ENCODE measurements around the gene CACNA1I.
"Not testable (repeated sequence)": the region's sequence is repeated elsewhere in the genome, so short reads cannot be mapped to it uniquely, and the experiment has no call there.

CACNA1I gene

GRCh38 chr22:39718921-39719475, 148.4 kb downstream of the CACNA1I start:
- DNase-seq (ENCODE audit: low read depth in 2 of 2): no peak

GRCh38 chr22:39719559-39720450, 149.3 kb downstream of the CACNA1I start:
- DNase-seq (ENCODE audit: low read depth in 2 of 2): no peak

- no peak for DNase-seq (ENCODE audit: low read depth in 2 of 2)
Observed at GRCh38 chr22:39721206-39722031, 150.9 kb downstream of the CACNA1I start.

DNA sequence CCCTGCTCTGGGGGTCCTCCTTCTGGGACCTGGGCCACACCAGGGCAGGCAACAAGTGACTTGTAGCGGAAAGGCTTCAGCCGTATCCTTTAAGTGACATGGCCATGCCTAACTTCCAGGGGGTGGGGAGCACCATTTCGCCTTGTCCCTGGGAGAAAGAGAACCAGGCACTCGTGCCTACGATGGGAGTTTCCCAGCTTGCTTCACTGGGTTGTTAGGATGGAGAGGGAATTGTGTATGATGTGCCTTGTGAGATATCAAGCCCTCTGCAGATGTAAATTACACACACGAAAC, 151.4 kb downstream of the CACNA1I start:
- no peak for DNase-seq (ENCODE audit: low read depth in 2 of 2)

- no peak for DNase-seq (ENCODE audit: low read depth in 2 of 2)
Observed at GRCh38 chr22:39722501-39722900, 151.9 kb downstream of the CACNA1I start.

- DNase-seq (ENCODE audit: low read depth in 2 of 2): no peak
Observed at GRCh38 chr22:39723463-39723862, 152.9 kb downstream of the CACNA1I start.

- no peak for DNase-seq (ENCODE audit: low read depth in 2 of 2)
Observed at GRCh38 chr22:39723899-39724351, 153.4 kb downstream of the CACNA1I start.

DNA sequence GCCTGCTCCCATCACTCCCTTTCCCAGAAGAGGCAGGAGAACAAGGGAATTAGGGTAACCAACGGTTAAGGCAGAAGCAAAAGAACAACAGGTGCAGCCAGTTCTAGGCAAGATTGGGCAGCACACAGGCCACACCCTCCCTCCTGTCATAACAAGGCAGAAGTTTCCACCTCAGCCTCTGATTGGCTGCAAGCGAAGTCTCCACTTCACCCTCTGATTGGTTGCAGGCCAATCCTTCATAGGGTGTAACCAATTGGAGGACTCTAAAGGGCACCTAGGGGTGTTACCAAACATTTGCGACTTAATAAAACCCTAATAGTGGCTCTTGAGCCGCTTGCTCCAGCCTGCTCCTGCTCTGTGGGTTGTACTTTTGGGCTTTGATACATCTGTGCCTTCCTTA, 153.8 kb downstream of the CACNA1I start:
- no peak for DNase-seq (ENCODE audit: low read depth in 2 of 2)

- DNase-seq (ENCODE audit: low read depth in 2 of 2): no peak
Observed at GRCh38 chr22:39724857-39725256, 154.3 kb downstream of the CACNA1I start.

DNA sequence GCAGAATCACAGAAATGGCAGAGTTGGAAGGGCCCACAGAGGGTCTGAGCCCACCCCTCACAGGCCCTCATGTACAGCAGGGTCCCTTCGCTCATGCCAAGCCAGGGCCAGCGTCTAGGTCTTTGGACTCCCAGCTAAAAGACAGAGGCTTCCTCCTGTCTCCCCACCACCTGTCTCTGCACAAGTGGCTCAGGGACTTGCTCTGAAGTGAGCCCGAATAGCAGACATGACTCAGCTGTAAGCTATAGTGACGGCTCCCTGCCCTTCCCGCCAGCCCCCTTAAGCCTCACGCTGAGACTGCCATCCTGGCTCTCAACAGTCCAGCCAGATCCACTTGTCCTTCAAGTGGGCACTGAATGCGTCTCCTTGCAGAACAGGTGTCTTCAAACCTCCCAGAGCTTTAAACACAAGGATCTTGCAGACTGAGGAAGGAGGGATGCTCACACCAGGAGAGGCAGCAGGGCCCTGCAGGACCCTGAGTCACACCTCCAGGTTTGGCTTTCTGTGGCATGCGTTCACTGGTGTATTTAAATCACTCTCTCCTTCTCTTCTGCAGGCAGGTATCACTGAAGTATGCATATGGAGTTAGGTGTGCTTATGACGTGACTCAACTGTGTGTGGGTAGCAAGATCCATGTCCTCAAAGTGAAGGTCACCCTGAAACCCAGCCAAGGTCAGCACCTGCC, 154.9 kb downstream of the CACNA1I start:
- DNase-seq (ENCODE audit: low read depth in 2 of 2): no peak

DNA sequence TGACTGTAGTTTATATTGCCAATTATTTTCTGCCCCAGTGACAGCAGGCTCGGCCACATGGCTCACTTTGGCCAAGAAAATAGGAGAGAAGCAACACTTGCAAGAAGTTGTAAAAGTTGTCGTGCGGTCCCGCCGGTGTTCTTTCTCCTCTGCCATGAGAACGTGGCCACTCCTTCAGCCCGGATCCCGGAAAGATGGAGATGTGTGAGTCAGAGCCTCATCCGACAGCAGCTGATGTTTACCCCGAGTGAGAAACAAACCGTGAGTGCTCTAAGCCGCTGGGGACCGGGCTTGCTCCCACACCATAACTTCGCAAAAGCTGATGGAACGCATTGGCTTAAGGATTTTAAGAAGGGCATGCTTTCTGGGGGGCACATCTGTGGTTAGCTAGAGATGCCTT, 157.0 kb downstream of the CACNA1I start:
- DNase-seq (ENCODE audit: low read depth in 2 of 2): no peak

DNA sequence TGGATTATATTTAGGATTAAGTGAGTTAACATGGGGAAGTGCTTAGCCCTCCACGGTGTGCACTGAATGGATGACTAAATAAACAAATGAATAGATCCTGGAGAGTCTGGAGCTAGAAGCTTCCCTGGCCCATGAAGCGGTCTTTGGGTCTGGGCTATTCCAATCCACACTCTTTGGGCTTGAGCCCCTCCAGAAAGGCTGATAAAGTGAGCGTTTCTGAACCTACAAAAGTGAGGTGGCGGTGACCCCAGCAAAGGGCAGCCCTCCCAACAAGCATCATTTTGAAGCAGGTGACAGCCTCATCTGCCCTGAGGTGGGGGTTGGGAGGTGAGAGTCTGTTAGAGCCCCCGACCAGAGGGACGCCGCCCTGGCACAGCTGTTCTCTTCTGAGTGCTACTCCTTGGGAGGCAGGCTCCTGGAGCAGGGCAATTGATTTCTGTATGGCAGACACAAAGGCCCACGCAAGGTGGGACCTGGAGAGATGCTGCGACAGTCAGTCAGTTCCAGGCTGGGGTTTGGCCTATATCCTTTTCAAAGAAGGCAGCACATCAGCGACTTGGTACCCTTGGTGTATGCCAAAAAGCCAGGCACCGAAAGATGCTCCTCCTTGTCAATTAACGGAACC, 157.8 kb downstream of the CACNA1I start:
- DNase-seq (ENCODE audit: low read depth in 2 of 2): no peak

- DNase-seq (ENCODE audit: low read depth in 2 of 2): no peak
Observed at GRCh38 chr22:39729141-39729934, 158.8 kb downstream of the CACNA1I start.

- no peak for DNase-seq (ENCODE audit: low read depth in 2 of 2)
Observed at GRCh38 chr22:39731481-39731880, 160.9 kb downstream of the CACNA1I start.

DNA sequence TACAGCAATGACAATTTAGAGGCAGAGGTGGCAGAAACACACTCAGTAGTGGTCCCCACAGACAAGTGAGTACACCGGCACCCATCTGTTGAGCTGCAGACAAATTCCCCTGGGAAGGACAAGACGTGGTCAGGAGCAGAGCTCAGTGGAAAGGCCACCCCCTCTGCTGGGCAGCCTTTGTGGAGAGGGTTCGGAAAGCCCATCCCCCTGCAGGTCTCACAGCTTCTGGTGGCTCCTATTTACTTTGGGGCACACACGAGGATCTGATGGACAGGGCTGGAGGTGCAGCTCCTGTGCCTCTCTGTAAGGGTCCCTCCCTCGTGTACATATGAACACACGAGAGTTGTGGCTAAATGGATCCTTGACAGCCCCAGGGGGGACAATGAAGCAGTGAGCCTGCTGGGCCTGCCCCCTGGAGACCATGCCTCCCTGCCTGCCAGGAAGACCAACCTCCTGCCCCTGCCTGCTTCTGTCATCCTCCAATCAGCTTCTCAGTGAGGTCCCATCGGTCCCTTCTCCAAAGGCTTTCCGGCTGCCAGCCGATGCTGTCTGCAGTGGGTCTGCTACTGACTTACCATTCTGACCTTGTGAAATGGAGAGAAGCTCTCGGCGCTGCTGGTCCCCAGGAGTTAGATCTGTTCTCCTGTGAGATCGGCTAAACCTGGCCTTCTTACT, 161.5 kb downstream of the CACNA1I start:
- DNase-seq (ENCODE audit: low read depth in 2 of 2): no peak

DNA sequence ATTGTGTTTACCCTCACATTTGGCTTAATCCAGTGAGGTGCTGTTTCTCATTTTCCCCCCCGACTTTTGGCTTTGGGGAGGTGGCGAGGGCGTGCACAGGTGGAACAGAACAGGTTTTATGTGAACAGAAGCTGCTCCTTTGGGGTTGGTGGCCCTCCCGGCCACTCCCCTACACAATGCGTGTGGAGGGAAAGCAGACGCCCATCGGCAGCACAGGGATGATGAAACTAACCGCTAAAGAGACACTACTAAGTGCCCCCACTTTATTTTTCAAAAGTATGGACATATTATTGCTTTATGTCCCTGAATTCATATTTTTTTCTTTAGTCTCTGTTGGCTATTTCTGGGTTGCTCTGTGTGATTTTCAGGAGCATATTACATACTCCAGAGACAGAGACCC, 162.1 kb downstream of the CACNA1I start:
- no peak for DNase-seq (ENCODE audit: low read depth in 2 of 2)

DNA sequence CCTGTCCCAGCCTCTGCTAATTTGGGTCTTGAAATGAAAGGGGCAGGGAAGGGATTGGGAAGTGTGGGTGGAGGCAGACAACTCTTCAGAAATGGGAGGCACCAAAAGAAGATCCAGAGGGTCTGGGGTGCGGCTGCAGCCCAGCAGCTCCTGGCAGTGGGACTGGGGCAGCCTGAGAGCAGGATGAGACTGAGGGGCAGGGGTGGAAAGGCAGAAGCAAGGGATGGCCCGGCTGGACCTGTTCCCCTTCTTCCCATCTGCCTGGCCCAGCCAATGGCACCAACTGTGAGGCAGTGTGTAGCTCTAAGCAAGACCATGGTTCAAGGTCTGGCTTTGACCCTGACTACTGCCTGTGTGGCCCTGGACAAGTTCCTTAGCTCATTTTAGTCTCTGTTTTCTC, 162.6 kb downstream of the CACNA1I start:
- DNase-seq (ENCODE audit: low read depth in 2 of 2): no peak

DNA sequence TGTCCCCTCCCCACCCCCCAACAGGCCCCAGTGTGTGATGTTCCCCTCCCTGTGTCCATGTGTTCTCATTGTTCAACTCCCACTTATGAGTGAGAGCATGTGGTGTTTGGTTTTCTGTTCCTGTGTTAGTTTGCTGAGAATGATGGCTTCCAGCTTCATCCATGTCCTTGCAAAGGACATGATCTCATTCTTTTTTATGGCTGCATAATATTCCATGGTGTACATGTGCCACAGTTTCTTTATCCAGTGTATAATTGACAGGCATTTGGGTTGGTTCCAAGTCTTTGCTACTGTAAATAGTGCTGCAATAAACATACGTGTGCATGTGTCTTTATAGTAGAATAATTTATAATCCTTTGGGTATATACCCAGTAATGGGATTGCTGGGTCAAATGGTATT, 163.5 kb downstream of the CACNA1I start:
- DNase-seq (ENCODE audit: low read depth in 2 of 2): not testable (repeated sequence)

DNA sequence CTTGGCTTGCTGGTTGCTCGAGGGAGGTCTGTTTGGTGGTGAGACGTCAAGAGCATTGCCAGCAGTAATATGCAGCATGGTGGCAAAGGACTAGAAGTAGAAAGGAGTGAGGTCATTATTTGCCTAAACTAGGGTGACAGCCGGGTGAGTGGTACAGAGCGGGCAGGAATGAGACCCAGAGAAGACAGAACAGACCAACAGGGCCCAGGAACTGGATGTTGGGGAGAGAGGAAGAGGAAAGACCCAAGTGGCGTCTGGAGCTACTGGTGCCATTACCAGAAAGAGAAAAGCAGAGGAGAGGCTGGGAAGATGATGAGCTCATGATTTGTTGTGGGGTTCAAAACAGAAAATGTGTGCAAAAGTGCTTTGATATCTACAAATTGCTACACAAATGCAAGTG, 164.3 kb downstream of the CACNA1I start:
- DNase-seq (ENCODE audit: low read depth in 2 of 2): no peak

DNA sequence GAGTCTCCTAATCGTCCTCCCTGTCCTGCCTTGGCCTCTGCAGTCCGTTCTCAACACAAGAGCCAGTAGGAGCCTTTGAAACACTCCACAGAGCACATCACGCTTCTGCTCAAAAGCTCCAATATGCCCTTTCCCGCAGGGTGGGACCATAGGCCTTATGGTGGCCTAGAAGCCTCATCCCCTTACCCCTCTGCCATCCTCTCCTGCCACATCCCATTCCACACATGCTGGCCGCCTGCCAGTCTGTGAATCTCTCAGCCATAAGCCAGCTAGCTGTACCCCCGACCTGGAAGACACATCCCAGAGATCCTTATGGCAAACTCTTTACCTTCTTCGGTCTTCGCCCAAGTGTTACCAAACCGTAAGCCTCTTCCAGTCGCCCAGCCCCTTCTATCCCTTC, 165.2 kb downstream of the CACNA1I start:
- DNase-seq (ENCODE audit: low read depth in 2 of 2): no peak

Measured in fibroblast of skin of left quadriceps (primary cell).